Thoracic aorta (tissue), 2 donors: Measurements from ENCODE around the gene SPNS1. TPM values are rescaled to one million over a fixed set of nuclear protein-coding genes. Genes with fewer than 3 reads are reported as not detected.
"Not testable (repeated sequence)": the region's sequence is repeated elsewhere in the genome, so short reads cannot be mapped to it uniquely, and the experiment has no call there.

Experiments used
- ATAC-seq: fragments of 150-250 bp; one replicate; pipeline ENCODE4 v1.8.0; 2017; ENCODE audit warnings: low read depth; ENCODE audit not compliant: insufficient number of reproducible peaks, low FRiP score
- DNase-seq: peaks from one replicate; pipeline ENCODE4 v3.0.0-alpha.2; 2020; ENCODE audit warnings: low spot score
- H3K27ac ChIP-seq, 2 donors: fragments of 200-600 bp; sonication (generic); 1 replicate in 1 of 2; 2 replicates in 1 of 2; pipeline ENCODE4 v1.5.1; 2016; ENCODE audit warnings: mild to moderate bottlenecking in 2 of 2, moderate library complexity in 2 of 2
- H3K27me3 ChIP-seq: fragments of 200-600 bp; sonication (generic); replicated peaks from 2 replicates; pipeline ENCODE4 v1.6.0; 2016; ENCODE audit warnings: mild to moderate bottlenecking; ENCODE audit not compliant: insufficient read depth
- H3K36me3 ChIP-seq: fragments of 200-600 bp; sonication (generic); one replicate; pipeline ENCODE4 v1.5.1; 2016
- H3K4me1 ChIP-seq, 2 donors: fragments of 200-600 bp; sonication (generic); 1 replicate in 1 of 2; 2 replicates in 1 of 2; pipeline versions ENCODE4 v1.5.1 to v1.6.0; 2016; ENCODE audit warnings: low read depth in 2 of 2, mild to moderate bottlenecking in 1 of 2; ENCODE audit not compliant: control insufficient read depth in 1 of 2
- H3K4me3 ChIP-seq: fragments of 200-600 bp; sonication (generic); 2 replicates; pipeline ENCODE4 v1.5.1; 2016; ENCODE audit warnings: mild to moderate bottlenecking
- H3K9me3 ChIP-seq: fragments of 200-600 bp; sonication (generic); 2 replicates; pipeline ENCODE4 v1.5.1; 2016
- CTCF ChIP-seq: fragments of 200-600 bp; sonication (generic); IDR thresholded peaks from one replicate; pipeline ENCODE4 v1.5.1; 2019; ENCODE audit warnings: antibody characterized with exemption
- total RNA-seq, 2 donors: library from RNA; depleted of rRNA; stranded (reverse); fragments of >200 nt; gene quantifications; one replicate each; pipeline versions ENCODE4 v1.1.0 to v1.2.3, GENCODE V29; 2016

Gene SPNS1
- total RNA-seq, 2 donors from 2014 or later = 21.9 to 36.6 TPM

- no peak overlapping the region for H3K27ac ChIP-seq
- H3K27me3 ChIP-seq = no peaks in the 10 kb centered on the region
- H3K9me3 ChIP-seq = no peaks in the 10 kb centered on the region
- peak overlapping the region; percentile 48 for H3K4me3 ChIP-seq
- no peaks in the 10 kb centered on the region for H3K4me1 ChIP-seq
- H3K36me3 ChIP-seq = no peaks in the 10 kb centered on the region
- no peak for TF ChIP-seq CTCF
- ATAC-seq (no peak), DNase-seq (peak; percentile 40)
These were observed 38.4 kb upstream of the SPNS1 start for GRCh38 chr16:28935924-28936783.

DNA sequence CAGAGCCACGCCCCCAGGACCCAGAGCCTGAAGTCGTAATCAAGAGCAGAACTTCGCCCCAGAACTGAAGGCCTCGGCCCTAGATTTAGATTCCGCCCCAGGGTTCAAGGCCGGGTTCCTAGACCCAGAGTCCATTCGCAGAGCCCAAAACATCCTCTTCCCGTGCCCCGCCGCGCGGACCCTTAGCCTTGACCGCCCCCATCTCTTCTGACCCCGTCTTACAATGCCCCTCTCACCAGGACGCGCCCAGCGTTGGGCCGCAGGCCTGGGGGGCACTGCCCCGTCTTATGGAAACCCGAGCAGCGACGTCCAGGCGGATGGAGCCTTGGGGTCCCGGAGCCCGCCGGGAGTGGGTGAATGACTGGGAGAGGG lies 37.8 kb upstream of the SPNS1 start:
- DNase-seq (no peak), ATAC-seq (no peak)
- no peak for TF ChIP-seq CTCF
- no peaks in the 10 kb centered on the region for H3K36me3 ChIP-seq
- peak overlapping the region; percentile 48 for H3K4me3 ChIP-seq
- no peaks in the 10 kb centered on the region for H3K9me3 ChIP-seq
- H3K4me1 ChIP-seq = no peaks in the 10 kb centered on the region
- H3K27me3 ChIP-seq = no peaks in the 10 kb centered on the region
- no peak overlapping the region for H3K27ac ChIP-seq

DNA sequence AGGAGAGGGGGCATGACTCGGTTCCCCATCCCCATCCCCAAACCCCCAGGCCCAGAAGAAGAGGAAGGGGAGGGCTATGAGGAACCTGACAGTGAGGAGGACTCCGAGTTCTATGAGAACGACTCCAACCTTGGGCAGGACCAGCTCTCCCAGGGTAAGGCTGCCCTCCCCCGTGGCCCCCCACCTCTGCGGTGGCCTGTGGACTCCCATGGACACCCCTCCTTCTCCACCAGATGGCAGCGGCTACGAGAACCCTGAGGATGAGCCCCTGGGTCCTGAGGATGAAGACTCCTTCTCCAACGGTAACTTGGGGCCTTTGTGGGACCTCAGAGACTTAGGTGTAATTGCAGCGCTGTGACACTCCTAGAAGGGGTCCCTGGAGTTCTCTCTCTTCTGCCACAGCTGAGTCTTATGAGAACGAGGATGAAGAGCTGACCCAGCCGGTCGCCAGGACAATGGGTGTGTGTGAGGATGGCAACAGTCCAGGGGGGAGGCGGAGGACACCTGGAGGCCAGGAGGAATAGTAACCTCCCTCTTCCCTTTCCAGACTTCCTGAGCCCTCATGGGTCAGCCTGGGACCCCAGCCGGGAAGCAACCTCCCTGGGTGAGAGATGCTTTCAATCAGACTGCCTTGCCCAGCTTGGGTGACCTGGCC lies 37.2 kb upstream of the SPNS1 start:
- no peak overlapping the region for H3K27ac ChIP-seq
- DNase-seq (no peak), ATAC-seq (no peak)
- no peaks in the 10 kb centered on the region for H3K36me3 ChIP-seq
- no peak overlapping the region for H3K4me3 ChIP-seq
- no peaks in the 10 kb centered on the region for H3K4me1 ChIP-seq
- no peaks in the 10 kb centered on the region for H3K9me3 ChIP-seq
- no peaks in the 10 kb centered on the region for H3K27me3 ChIP-seq
- TF ChIP-seq CTCF = no peak

DNA sequence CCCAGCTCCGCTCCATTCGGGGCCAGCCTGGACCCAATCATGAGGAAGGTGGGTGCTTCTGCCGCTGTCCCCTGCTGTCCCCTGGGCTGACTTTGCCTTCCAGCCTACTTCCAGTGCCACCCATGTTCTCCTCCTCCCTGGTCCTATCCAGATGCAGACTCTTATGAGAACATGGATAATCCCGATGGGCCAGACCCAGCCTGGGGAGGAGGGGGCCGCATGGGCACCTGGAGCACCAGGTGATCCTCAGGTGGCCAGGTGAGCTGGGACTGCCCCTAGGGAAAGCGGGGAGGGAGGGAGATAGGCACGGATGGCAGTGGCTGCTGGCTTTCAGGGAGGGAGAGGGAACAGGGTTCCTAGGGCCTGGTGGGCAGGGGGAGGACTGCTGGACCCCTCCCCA lies 35.9 kb upstream of the SPNS1 start:
- DNase-seq (no peak), ATAC-seq (no peak)
- H3K36me3 ChIP-seq = no peaks in the 10 kb centered on the region
- no peaks in the 10 kb centered on the region for H3K9me3 ChIP-seq
- no peak overlapping the region for H3K4me3 ChIP-seq
- H3K4me1 ChIP-seq = no peaks in the 10 kb centered on the region
- no peak overlapping the region for H3K27ac ChIP-seq
- H3K27me3 ChIP-seq = no peaks in the 10 kb centered on the region
- TF ChIP-seq CTCF = no peak

- H3K36me3 ChIP-seq, ATAC-seq, H3K9me3 ChIP-seq, H3K4me3 ChIP-seq, H3K4me1 ChIP-seq, H3K27me3 ChIP-seq, H3K27ac ChIP-seq, DNase-seq: not testable (repeated sequence)
These were observed 34.8 kb upstream of the SPNS1 start for GRCh38 chr16:28939825-28940224.
